PC-9 (cell line): ENCODE results near the gene TMOD1. TPM values are rescaled to one million over a fixed set of nuclear protein-coding genes. Genes with fewer than 3 reads are reported as not detected.

Experiments
- BruUV-seq: library from RNA; stranded (reverse); fragments of 400-500 nt; replicated peaks from 2 replicates; lab custom pipeline; 2021; lab: Mats Ljungman, UMichigan
- CTCF ChIA-PET: fragments of 300-600 bp; sonication (Branson Sonifier 250); formaldehyde crosslinking; loops from one replicate; lab custom pipeline; 2022; ENCODE audit warnings: antibody characterized with exemption; lab: Charles Lee
- POLR2A ChIA-PET: fragments of 300-600 bp; sonication (Branson Sonifier 250); formaldehyde crosslinking; loops from one replicate; lab custom pipeline; 2022; ENCODE audit warnings: antibody characterized with exemption; ENCODE audit not compliant: unreplicated experiment; lab: Charles Lee
- DNase-seq, 2 experiments: peaks; one replicate each; pipeline versions ENCODE4 v3.0.0 to v3.0.0-alpha.2; 2015 to 2022; ENCODE audit warnings: mixed read lengths in 1 of 2
- H2AFZ ChIP-seq: fragments of 200-600 bp; sonication (generic); 2 replicates; pipeline ENCODE4 v1.8.1; 2017; ENCODE audit warnings: antibody characterized with exemption
- H3F3A ChIP-seq: fragments of 200-600 bp; sonication (generic); 2 replicates; pipeline ENCODE4 v1.8.1; 2017; ENCODE audit warnings: antibody characterized with exemption, mild to moderate bottlenecking, low read depth; ENCODE audit not compliant: insufficient read depth
- H3K27ac ChIP-seq: fragments of 200-600 bp; sonication (generic); 2 replicates; pipeline ENCODE4 v1.6.1; 2016; ENCODE audit warnings: mixed run types
- H3K27me3 ChIP-seq: fragments of 200-600 bp; sonication (generic); 2 replicates; pipeline ENCODE4 v1.6.1; 2016; ENCODE audit warnings: low read depth, mixed run types; ENCODE audit not compliant: insufficient read depth
- H3K36me3 ChIP-seq: fragments of 200-600 bp; sonication (generic); 2 replicates; pipeline ENCODE4 v1.6.1; 2016; ENCODE audit warnings: low read depth, mixed run types
- H3K4me1 ChIP-seq: fragments of 200-600 bp; sonication (generic); replicated peaks from 2 replicates; pipeline ENCODE4 v1.6.1; 2016; ENCODE audit warnings: mixed run types; ENCODE audit not compliant: insufficient read depth
- H3K4me2 ChIP-seq: fragments of 200-600 bp; sonication (generic); 2 replicates; pipeline ENCODE4 v1.6.1; 2017; ENCODE audit warnings: mixed run types
- H3K4me3 ChIP-seq: fragments of 200-600 bp; sonication (generic); 2 replicates; pipeline ENCODE4 v1.6.1; 2016; ENCODE audit warnings: mixed run types
- H3K79me2 ChIP-seq: fragments of 200-600 bp; sonication (generic); 2 replicates; pipeline ENCODE4 v1.6.1; 2017; ENCODE audit warnings: low read depth, mixed run types
- H3K9me2 ChIP-seq: fragments of 200-600 bp; sonication (generic); 2 replicates; pipeline ENCODE4 v1.8.1; 2017; ENCODE audit warnings: mild to moderate bottlenecking; ENCODE audit not compliant: insufficient read depth
- H3K9me3 ChIP-seq: fragments of 200-600 bp; sonication (generic); 2 replicates; pipeline ENCODE4 v1.8.1; 2016; ENCODE audit warnings: low read depth; ENCODE audit not compliant: insufficient read depth
- H4K20me1 ChIP-seq: fragments of 200-600 bp; sonication (generic); 2 replicates; pipeline ENCODE4 v1.8.1; 2017; ENCODE audit not compliant: insufficient read depth
- EZH2 ChIP-seq: fragments of 200-600 bp; sonication (generic); IDR thresholded peaks from 2 replicates; pipeline ENCODE4 v1.8.0; 2017; ENCODE audit warnings: antibody characterized with exemption, low read depth
- intact Hi-C: fragments of 100-400 bp; cut with micrococcal nuclease; formaldehyde crosslinking; loops from one replicate; pipeline ENCODE4 v1.10.0; 2022; ENCODE audit not compliant: unreplicated experiment
- total RNA-seq: library from RNA; stranded (reverse); gene quantifications from 2 replicates; pipeline ENCODE4 v1.2.3, GENCODE V29; 2021
- TF ChIP-seq, protein P1 (sequence below): fragments of 200-600 bp; sonication (generic); conservative IDR thresholded peaks from 2 replicates; pipeline ENCODE4 v1.6.1; 2017; ENCODE audit warnings: mixed run types, antibody characterized with exemption, mild to moderate bottlenecking, moderate library complexity

The TMOD1 gene
- total RNA-seq, 1 experiment from 2014 or later: 6.8 TPM

DNA sequence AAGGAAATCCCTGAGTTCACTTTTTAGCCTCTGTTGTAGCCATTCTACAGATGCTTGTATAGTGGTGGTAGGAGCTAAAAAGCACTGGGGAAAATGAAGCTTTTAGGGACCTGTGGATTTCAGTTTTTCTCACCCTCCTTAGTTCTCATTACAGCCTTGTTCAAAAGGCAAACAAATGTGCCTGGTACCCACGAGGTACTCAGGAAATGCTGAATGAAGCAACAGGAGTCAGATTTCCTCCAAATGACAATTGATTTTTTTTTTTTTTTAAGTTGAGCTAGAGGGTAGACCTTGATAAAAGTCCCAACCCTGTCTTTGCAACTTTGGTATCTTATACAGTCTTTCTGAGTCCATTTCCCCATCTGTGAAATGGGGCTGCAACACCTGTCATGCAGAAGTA is 21.3 kb upstream of the TMOD1 start:
- intact Hi-C loops: no loop called here
- Histone ChIP-seq H3K27me3 (no peaks in the 10 kb centered on the region), H3K4me2 (no peak overlapping the region), H2AFZ (no peak overlapping the region), H4K20me1 (no peaks in the 10 kb centered on the region), H3K36me3 (no peaks in the 10 kb centered on the region; the same call in 1 of the 2 replicates), H3K27ac (no peak overlapping the region), H3K9me2 (0 out of 2 replicates have a peak, but pooled peaks cover 3% of the 10 kb centered on the region), H3K4me1 (no peaks in the 10 kb centered on the region), H3K4me3 (no peak overlapping the region), H3K9me3 (peaks cover 3% of the 10 kb centered on the region; the same call in 1 of the 2 replicates), H3F3A (peaks cover 1% of the 10 kb centered on the region; the same call in 1 of the 2 replicates), H3K79me2 (no peaks in the 10 kb centered on the region)
- no peak for TF ChIP-seq EZH2
- TF ChIP-seq, protein P1, sequence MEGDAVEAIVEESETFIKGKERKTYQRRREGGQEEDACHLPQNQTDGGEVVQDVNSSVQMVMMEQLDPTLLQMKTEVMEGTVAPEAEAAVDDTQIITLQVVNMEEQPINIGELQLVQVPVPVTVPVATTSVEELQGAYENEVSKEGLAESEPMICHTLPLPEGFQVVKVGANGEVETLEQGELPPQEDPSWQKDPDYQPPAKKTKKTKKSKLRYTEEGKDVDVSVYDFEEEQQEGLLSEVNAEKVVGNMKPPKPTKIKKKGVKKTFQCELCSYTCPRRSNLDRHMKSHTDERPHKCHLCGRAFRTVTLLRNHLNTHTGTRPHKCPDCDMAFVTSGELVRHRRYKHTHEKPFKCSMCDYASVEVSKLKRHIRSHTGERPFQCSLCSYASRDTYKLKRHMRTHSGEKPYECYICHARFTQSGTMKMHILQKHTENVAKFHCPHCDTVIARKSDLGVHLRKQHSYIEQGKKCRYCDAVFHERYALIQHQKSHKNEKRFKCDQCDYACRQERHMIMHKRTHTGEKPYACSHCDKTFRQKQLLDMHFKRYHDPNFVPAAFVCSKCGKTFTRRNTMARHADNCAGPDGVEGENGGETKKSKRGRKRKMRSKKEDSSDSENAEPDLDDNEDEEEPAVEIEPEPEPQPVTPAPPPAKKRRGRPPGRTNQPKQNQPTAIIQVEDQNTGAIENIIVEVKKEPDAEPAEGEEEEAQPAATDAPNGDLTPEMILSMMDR: no peak
- CTCF ChIA-PET: interaction anchor here (1.0 kb wide), 1 partner anchor 11 kb away, joined by 3 read pairs; no protein-coding TSS in a partner anchor
- POLR2A ChIA-PET: interaction anchor here (0.6 kb wide), 1 partner anchor 352 kb away, joined by 6 read pairs; no protein-coding TSS in a partner anchor
- no TSS peak for BruUV-seq
- DNase-seq: no peak

DNA sequence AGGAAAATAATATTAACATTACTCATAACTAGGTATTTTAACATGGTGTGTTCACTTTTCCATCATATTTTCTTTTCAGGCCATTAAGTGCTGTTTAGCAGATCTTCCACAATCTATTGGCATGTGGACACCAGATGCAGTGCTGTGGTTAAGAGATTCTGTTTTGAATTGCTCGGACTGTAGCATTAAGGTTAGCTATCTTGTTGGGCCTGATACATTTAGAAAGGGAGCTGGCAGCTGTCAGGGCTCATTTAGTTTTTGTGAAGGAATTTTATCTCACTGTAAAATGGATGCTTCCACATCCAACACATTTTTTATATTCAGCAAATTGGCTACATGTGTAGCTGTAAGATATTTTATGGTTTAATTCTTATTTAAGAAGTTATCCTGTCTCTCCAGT is 20.7 kb upstream of the TMOD1 start:
- no peaks in the 10 kb centered on the region for H4K20me1 ChIP-seq
- no peaks in the 10 kb centered on the region for H3K79me2 ChIP-seq
- ChIA-PET POLR2A (interaction anchor here (0.6 kb wide), 1 partner anchor 352 kb away, joined by 6 read pairs; no protein-coding TSS in a partner anchor), CTCF (interaction anchor here (1.0 kb wide), 1 partner anchor 11 kb away, joined by 3 read pairs; no protein-coding TSS in a partner anchor)
- H3K9me3 ChIP-seq: peaks cover 3% of the 10 kb centered on the region; the same call in 1 of the 2 replicates
- no peaks in the 10 kb centered on the region for H3K4me1 ChIP-seq
- DNase-seq: no peak
- no peak overlapping the region for H3K4me3 ChIP-seq
- H2AFZ ChIP-seq: no peak overlapping the region
- no peaks in the 10 kb centered on the region; the same call in 1 of the 2 replicates for H3K36me3 ChIP-seq
- no peaks in the 10 kb centered on the region for H3F3A ChIP-seq
- no peak for TF ChIP-seq EZH2
- TF ChIP-seq, protein P1: no peak
- H3K9me2 ChIP-seq: 0 out of 2 replicates have a peak, but pooled peaks cover 3% of the 10 kb centered on the region
- intact Hi-C loops: no loop called here
- H3K27me3 ChIP-seq: no peaks in the 10 kb centered on the region
- no peak overlapping the region for H3K4me2 ChIP-seq
- no peak overlapping the region for H3K27ac ChIP-seq
- no TSS peak for BruUV-seq

DNA sequence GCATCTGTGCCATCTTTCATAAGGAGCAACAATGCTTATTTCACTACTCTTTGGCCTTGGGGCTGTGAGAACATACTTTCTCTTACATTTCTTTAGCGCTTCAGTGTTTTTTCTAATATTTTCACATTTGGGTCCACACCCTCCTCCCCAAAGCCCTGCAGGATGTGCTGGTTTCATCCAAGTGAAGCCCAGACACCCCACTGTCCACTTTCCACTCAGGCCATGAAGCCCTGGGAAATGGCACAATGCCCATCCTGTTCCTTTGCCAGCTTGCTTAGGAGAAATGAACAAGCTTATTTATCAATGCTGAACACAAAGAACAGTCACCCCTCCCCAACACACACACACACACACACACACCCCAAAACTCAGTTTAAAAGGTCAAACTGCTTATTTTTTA is 17.3 kb upstream of the TMOD1 start:
- no peak for DNase-seq
- no peak overlapping the region for H3K27ac ChIP-seq
- TF ChIP-seq, protein P1: no peak
- TF ChIP-seq EZH2: no peak
- H3K27me3 ChIP-seq: no peaks in the 10 kb centered on the region
- no peak overlapping the region for H2AFZ ChIP-seq
- H3F3A ChIP-seq: no peaks in the 10 kb centered on the region
- no peaks in the 10 kb centered on the region for H3K79me2 ChIP-seq
- no peaks in the 10 kb centered on the region for H3K9me2 ChIP-seq
- intact Hi-C loops: no loop called here
- H4K20me1 ChIP-seq: no peaks in the 10 kb centered on the region
- H3K9me3 ChIP-seq: peaks cover 3% of the 10 kb centered on the region; the same call in 1 of the 2 replicates
- H3K4me1 ChIP-seq: no peaks in the 10 kb centered on the region
- H3K4me3 ChIP-seq: no peak overlapping the region
- ChIA-PET POLR2A (no interaction called here), CTCF (interaction anchor here (1.4 kb wide), 1 partner anchor 115 kb away, joined by 3 read pairs; no protein-coding TSS in a partner anchor)
- H3K36me3 ChIP-seq: no peaks in the 10 kb centered on the region; the same call in 1 of the 2 replicates
- H3K4me2 ChIP-seq: no peak overlapping the region
- no TSS peak for BruUV-seq
